NCI-H2081 treated with DMSO at 0.1 percent for 48 hours (cell line): ENCODE measurements around the gene LPCAT1.
"Not testable (repeated sequence)": the region's sequence is repeated elsewhere in the genome, so short reads cannot be mapped to it uniquely, and the experiment has no call there.

ENCODE experiments used
- DNase-seq: peaks from one replicate; lab custom pipeline; 2025; lab: John Stamatoyannopoulos, UW

Gene LPCAT1

GRCh38 chr5:1480217-1480616 lies 43.5 kb downstream of the LPCAT1 start:
- DNase-seq, result no peak

GRCh38 chr5:1479581-1480188 lies 44.1 kb downstream of the LPCAT1 start:
- DNase-seq, result no peak

- DNase-seq, result no peak
Measured at GRCh38 chr5:1479066-1479465, 44.7 kb downstream of the LPCAT1 start.

- no peak for DNase-seq
Measured at GRCh38 chr5:1478271-1479035, 45.3 kb downstream of the LPCAT1 start.

GRCh38 chr5:1477341-1477740 lies 46.4 kb downstream of the LPCAT1 start:
- DNase-seq, result no peak

- DNase-seq, result no peak
Measured at GRCh38 chr5:1476967-1477310, 46.8 kb downstream of the LPCAT1 start.

GRCh38 chr5:1476181-1476966 lies 47.4 kb downstream of the LPCAT1 start:
- no peak for DNase-seq

- DNase-seq, result not testable (repeated sequence)
Measured at GRCh38 chr5:1475544-1475900, 48.2 kb downstream of the LPCAT1 start.

- no peak for DNase-seq
Measured at GRCh38 chr5:1474866-1475543, 48.8 kb downstream of the LPCAT1 start.

GRCh38 chr5:1474183-1474839 lies 49.4 kb downstream of the LPCAT1 start:
- DNase-seq, result no peak

- DNase-seq, result no peak
Measured at GRCh38 chr5:1473746-1474145, 50.0 kb downstream of the LPCAT1 start.

GRCh38 chr5:1472964-1473628 lies 50.7 kb downstream of the LPCAT1 start:
- no peak for DNase-seq

- DNase-seq, result no peak
Measured at GRCh38 chr5:1471997-1472963, 51.5 kb downstream of the LPCAT1 start.

- DNase-seq, result no peak
Measured at GRCh38 chr5:1471240-1471853, 52.4 kb downstream of the LPCAT1 start.

- DNase-seq, result no peak
Measured at GRCh38 chr5:1470762-1471211, 53.0 kb downstream of the LPCAT1 start.

- no peak for DNase-seq
Measured at GRCh38 chr5:1468629-1469527, 54.9 kb downstream of the LPCAT1 start.

GRCh38 chr5:1468247-1468612 lies 55.5 kb downstream of the LPCAT1 start:
- no peak for DNase-seq

- no peak for DNase-seq
Measured at GRCh38 chr5:1467341-1468246, 56.2 kb downstream of the LPCAT1 start.
